ENCODE data around the gene GSG1L.
"Not testable (repeated sequence)": the region's sequence is repeated elsewhere in the genome, so short reads cannot be mapped to it uniquely, and the experiment has no call there.

GSG1L gene

DNA sequence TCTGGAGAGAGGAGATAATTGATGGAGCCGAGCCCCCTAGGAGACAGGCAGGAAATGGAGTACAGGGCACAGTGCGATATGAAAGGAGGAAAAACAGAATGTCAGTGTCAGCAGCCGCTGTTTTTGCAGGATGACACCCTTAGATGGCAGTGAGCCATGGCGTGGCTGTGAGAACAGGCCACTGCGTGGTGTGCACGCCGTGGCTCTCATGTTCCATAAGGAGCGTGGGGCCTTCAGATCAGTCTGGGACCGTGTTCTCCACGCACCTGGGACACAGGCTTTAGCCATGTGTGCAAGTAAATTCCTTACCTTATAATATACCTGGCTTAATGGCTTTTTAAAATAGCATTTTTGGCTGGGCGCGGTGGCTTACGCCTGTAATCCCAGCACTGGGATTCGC is 315.6 kb downstream of the GSG1L start:
- DNase-seq = no peak

DNA sequence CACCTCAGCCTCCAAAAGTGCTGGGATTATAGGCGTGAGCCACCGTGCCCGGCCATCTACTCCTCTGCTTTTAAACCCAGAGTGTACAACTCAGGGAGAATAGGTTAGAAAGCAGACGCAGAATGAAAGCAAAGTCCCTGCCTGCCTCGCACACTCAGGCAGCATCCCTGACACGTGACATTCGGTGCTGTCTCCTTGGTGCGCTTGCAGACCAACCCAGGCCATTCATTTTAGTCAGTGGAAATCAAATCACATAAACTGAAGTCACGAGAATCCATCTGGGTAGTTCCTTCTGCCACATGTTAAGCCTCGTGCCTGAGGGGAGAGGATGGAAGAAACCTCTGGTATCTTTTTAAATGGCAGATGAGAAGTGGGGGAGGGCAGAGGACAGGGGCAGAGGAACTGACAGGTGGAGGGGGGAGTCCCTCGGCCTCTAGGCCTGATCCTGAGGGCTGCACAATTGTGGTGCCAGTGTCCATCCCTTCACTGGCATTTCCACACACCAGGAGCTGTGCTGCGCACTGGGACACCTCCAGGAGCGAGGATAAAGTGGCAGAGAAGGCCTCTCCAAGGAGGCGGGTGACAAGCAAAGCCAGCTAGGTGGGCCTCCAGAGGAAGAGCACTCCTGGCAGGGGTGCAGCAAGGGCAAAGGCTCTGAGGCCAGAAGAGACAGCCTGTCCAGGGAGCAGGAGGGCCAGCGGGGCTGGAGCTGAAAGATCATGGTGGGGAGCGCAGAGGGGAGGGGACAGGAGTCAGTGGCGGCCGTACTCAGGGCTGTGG is 317.2 kb downstream of the GSG1L start:
- DNase-seq = no peak

DNA sequence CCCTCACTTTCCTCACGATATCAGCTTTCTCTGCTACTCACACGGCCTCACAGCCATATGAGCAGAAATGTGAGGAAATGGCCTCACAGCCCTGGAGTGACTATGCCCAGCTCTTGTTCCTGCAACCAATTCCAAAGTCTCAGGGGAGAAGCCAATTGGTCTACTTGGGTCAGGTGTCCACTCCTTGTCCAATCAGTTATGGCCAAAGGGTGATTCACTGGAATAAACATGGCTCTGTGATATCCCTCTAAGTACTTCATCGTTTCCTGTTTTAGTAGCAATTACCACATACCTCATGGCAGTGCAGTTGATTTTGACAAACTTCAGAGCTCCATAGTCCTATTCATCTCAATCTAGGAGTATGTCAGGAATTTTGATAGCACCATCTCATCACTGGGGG is 318.2 kb downstream of the GSG1L start:
- no peak for DNase-seq

DNA sequence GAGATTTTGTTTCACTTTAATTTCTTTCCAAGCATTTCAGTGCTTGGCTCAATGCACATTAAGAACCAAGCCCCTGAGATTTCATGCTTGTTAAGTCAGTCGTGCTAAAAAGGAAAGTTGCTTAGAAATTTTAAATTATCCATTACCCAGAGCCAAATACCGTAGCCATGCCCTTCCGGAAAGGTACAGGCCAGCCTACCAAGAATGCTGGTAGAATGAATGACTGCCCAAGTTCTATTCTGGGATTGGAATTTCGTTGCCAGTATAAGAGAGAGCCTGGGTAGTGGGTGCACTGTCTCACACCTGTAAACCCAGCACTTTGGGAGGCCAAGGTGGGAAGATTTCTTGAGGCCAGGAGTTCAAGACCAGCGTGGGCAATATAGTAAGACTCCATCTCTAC is 319.6 kb downstream of the GSG1L start:
- DNase-seq = no peak

DNA sequence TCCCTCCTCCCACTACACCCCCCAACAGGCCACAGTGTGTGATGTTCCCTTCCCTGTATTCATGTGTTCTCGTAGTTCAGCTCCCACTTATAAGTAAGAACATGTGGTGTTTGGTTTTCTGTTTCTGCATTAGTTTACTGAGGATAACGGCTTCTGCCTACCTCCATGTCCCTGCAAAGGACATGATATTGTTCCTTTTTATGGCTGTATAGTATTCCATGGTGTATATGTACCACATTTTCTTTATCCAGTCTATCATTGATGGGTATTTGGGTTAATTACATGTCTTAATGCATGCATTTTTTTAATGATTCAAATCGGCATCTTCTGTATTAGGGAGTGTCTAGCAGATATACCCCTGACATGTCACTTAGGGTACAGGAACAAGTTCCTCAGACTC is 320.5 kb downstream of the GSG1L start:
- DNase-seq = not testable (repeated sequence)

DNA sequence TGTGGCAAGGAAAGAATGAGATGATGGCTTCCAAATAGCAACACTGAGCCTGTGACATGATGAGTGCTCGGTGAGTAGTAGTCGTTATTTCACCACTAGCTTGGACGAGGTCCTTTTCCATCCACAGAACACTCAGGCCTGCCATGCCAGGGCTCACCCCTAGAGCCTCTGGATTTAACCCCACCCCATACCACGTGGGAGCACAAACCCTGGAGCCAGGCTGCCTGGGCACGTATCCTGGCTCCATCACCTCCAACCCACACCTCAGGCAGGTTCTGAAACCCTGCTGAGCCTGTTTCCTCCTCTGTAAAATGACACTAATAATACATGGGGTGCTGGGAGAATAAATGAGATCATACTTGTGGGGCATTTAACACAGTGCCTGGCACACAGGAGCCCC is 321.2 kb downstream of the GSG1L start:
- no peak for DNase-seq

DNA sequence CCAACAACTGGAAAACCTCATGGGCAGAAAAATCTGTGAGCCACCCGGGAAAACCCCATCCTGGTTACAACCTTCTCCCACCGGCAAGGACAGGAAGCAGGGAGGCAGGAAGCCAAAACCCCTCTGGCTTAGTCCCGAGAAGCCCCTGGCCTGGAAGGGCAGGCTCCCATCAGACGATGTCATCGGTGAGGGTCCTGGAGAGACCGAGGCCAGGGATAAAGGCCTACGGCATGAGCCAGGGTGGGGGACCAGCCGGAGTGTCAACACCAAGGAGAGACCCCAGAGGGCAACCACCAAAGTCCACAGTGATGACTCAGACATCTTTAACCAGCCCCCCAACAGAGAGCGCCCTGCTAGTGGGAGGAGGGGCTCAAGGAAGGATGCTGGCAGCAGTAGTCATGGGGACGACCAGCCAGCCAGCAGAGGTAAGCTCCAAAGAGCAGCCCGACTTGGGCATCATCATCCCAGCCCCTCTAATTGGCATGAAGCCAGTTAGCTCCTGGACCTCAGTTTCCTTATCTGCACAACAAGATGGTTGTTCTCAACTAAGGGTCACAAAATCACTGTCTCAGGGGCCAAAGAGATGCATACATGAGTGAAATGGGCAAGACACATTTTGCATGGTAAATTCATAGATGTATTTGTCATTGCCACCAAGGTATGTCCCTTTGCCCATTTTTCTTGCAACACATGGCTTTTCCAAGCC is 322.9 kb downstream of the GSG1L start:
- no peak for DNase-seq

DNA sequence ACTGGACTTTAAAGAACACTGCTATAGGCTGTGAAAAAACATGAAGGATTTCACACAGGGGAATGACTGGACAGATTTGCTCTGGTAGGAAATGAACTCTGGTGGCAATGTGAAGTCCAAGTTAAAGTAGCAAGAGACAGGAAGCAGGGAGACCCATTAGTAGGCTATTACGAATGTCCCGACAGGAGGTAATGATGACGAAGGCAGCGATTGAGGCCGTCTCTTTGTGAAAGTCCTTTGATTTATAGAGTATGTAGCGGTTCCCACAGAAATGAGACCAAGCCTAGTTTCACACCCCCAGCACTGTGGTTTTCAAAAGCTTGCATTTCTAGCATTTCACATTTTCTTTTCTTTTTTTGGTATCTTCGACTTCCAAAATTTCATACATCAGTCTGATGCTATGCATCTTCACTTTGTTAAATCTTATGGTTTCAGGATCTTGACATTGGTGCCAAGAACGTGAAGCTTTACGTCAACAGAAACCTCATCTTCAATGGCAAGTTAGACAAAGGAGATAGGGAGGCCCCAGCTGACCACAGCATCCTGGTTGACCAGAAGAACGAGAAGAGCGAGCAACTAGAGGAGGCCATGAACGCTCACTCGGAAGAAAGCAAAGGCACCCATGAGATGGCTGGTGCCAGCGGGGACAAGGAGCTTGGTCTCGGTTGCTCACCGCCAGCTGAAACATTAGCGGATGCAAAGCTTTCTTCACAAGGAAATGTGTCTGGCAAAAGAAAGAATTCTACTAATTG is 323.7 kb downstream of the GSG1L start:
- no peak for DNase-seq

DNA sequence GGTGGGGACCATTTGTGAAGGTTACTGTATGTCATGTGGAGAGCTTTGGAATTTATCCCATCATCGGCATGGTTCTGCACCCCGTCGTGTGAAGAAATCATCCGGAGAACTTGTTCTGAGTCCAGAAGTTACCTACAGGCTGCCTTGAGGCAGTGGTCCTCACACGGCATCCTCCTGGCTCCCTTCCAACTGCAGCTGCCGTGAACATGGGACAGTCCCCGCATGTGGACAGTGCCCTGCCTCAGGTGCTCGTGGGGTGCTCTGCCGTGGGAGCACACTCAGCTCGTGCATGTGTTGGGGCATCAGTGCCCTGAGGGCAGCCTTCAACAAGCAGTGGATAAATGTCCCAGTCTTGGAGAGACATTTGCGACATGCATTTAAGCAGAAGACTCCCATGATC is 324.9 kb downstream of the GSG1L start:
- no peak for DNase-seq
